ENCODE data around the gene ARHGEF2.
"Not testable (repeated sequence)": the region's sequence is repeated elsewhere in the genome, so short reads cannot be mapped to it uniquely, and the experiment has no call there.

GRCh38 chr1:155984903-155985645 is 6.7 kb upstream of the ARHGEF2 start:
- not testable (repeated sequence) for TF ChIP-seq CTCF (IDR thresholded peaks at IDR 0.05); MAZ (IDR thresholded peaks at IDR 0.05; ENCODE audit: borderline replicate concordance, low read depth, low read length)
